Adipocyte (in vitro differentiated cells): ENCODE measurements around the gene ST6GALNAC4.

Source experiments
- DNase-seq: peaks from one replicate; pipeline ENCODE4 v3.0.0-alpha.2; 2015; ENCODE audit warnings: low read depth
- H3K27me3 ChIP-seq: replicated peaks from 2 replicates; pipeline ENCODE4 v1.7.0; 2013; ENCODE audit warnings: mild to moderate bottlenecking, low read length, moderate library complexity; ENCODE audit not compliant: control insufficient read depth, insufficient read depth
- H3K36me3 ChIP-seq: 2 replicates; pipeline ENCODE4 v1.7.0; 2013; ENCODE audit warnings: low read length, mild to moderate bottlenecking, moderate library complexity; ENCODE audit not compliant: control insufficient read depth, insufficient read depth, severe bottlenecking
- H3K4me1 ChIP-seq: 2 replicates; pipeline ENCODE4 v1.7.0; 2013; ENCODE audit warnings: mild to moderate bottlenecking, low read length, moderate library complexity; ENCODE audit not compliant: control insufficient read depth, insufficient read depth
- H3K4me3 ChIP-seq: 2 replicates; pipeline ENCODE4 v1.7.0; 2013; ENCODE audit warnings: mild to moderate bottlenecking, low read length, moderate library complexity
- H3K9ac ChIP-seq: 2 replicates; pipeline ENCODE4 v1.7.0; 2013; ENCODE audit warnings: mild to moderate bottlenecking, low read length, moderate library complexity
- H3K9me3 ChIP-seq: 2 replicates; pipeline ENCODE4 v1.7.0; 2013; ENCODE audit warnings: mild to moderate bottlenecking, low read length, moderate library complexity; ENCODE audit not compliant: control insufficient read depth

ST6GALNAC4 gene

DNA sequence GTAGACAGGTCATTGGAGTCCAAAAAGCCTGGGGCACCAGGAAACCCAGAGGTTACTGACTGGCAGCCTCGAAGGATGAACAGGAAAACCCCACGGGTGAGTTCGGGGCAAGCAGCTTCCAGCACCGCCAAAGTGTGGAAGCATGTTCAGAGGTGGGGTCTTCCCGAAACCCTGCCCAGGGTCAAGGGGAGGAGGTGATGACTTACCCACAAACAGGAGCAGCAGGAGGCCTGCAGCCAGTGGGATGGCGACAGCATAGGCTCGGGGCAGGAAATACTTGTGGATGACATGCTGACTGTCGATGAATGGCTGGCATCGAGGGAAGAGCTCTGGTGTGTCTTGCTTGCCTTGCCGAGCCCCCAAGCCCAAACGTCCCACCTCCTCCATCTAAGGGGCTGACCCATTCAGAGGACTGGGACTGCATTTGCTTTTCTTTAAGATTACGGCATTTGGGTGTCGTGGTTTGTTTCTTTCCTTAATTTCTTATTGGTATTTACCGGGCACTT is 19.6 kb upstream of the ST6GALNAC4 start:
- Histone ChIP-seq H3K27me3 (no peaks in the 10 kb centered on the region), H3K4me1 (peaks cover 32% of the 10 kb centered on the region), H3K4me3 (peak overlapping the region; percentile 93), H3K36me3 (peaks cover 5% of the 10 kb centered on the region), H3K9ac (peak overlapping the region; percentile 94), H3K9me3 (no peaks in the 10 kb centered on the region)
- no peak for DNase-seq

DNA sequence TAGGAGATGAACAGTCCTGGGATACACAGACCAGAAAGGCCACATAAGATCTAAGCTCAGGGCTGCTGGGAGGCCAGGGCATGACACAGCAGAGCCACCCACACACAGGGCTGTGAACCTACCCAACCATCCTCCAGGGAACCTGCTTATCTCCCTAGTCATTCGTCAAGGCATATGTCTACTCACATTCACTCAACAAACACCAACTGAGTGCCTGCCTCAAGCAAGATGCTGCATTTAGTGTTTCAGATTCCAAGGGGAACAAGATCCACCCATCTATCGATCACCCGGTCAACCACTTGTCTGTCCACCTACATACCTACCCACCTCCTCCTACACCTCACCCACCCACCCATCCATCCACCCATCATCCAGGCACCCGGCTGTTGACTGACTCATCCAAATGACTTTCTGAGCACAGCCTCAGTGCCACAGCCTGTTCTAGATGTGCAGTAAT is 19.0 kb upstream of the ST6GALNAC4 start:
- Histone ChIP-seq H3K36me3 (peaks cover 5% of the 10 kb centered on the region), H3K9me3 (no peaks in the 10 kb centered on the region), H3K4me3 (peak overlapping the region; percentile 93), H3K9ac (peak overlapping the region; percentile 94), H3K4me1 (peaks cover 38% of the 10 kb centered on the region), H3K27me3 (no peaks in the 10 kb centered on the region)
- DNase-seq, result no peak

DNA sequence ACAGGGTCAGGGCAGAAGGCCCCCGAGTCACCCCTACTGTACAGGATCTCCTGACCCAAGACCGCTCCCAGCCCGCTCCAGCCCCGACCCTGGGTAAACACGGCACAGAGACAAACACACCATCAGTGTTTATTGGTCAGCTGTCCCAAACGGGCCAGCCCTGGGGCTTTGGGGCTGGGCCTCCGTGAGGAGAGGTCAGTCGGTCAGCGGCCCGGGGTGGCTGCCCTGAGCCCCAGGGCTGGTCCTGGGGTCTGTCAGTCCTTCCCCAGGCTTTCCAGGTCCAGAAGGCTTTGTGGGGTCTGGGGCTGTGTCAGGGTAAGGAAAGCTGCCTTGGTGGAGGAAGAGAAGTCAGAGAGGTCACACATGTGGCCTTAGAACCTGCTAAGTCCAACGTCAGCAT is 18.1 kb upstream of the ST6GALNAC4 start:
- Histone ChIP-seq H3K9me3 (no peaks in the 10 kb centered on the region), H3K9ac (no peak overlapping the region), H3K36me3 (peaks cover 5% of the 10 kb centered on the region), H3K4me3 (no peak overlapping the region), H3K4me1 (peaks cover 42% of the 10 kb centered on the region), H3K27me3 (no peaks in the 10 kb centered on the region)
- DNase-seq, result no peak

DNA sequence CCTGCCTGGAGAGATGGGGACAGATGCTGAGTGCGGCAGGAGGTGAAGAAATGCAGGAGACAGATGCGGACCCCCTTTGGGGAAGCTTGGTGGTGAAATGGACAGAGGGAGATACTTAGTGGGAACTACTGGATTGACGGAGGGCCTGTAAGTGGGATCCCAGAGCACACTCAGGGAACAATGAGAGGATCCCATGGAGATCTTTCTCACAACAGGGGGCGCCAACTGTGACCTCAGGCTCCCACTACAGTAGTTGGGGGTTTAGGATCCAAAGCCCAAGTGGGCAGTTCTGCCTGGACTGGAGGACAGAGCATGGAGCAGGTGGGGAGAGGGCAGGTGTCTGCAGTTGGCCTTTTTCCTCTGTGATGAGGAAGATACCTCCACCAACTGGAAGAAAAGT is 17.4 kb upstream of the ST6GALNAC4 start:
- Histone ChIP-seq H3K4me3 (no peak overlapping the region), H3K9me3 (no peaks in the 10 kb centered on the region), H3K36me3 (peaks cover 5% of the 10 kb centered on the region), H3K9ac (no peak overlapping the region), H3K4me1 (peaks cover 42% of the 10 kb centered on the region), H3K27me3 (no peaks in the 10 kb centered on the region)
- no peak for DNase-seq

DNA sequence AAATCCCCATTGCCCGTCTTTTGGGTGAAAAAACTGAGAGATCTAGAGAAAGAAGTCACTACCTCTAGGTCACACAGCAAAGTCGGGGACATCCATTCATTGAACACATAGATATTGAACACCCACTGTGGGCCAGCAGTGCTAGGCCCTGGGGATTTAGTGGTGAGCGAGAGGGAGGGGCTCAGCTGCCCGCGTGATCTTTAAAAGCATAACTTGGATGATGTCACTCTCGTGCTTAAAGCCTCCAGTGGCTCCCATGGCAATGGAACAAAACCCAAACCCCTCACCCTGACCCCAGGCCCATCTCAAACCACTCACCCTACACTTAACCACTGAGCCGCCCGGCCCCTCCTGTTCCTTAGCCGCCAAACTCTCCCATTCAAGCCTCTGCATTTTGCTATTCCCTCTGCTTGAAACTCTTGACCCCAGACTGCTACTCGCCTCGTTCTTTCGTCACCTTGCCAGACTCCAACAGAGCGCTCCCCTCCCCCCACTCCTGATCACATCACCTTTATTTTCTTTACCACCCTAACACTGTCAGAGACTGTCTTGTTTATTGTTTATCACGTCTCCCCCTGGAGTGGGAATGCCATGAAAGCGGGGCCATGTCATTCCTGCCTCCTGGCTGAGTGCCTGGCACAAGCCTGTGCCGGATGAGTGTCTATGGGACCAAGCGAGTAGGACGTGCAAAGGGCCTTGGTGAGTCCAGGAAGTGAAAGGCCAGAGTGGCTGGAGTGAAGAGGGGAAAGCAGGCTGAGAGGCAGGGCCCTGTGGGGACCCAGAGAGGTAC is 14.4 kb upstream of the ST6GALNAC4 start:
- peak; percentile 75 for DNase-seq
- Histone ChIP-seq H3K9ac (peak overlapping the region; percentile 62), H3K4me3 (peak overlapping the region; percentile 77)

DNA sequence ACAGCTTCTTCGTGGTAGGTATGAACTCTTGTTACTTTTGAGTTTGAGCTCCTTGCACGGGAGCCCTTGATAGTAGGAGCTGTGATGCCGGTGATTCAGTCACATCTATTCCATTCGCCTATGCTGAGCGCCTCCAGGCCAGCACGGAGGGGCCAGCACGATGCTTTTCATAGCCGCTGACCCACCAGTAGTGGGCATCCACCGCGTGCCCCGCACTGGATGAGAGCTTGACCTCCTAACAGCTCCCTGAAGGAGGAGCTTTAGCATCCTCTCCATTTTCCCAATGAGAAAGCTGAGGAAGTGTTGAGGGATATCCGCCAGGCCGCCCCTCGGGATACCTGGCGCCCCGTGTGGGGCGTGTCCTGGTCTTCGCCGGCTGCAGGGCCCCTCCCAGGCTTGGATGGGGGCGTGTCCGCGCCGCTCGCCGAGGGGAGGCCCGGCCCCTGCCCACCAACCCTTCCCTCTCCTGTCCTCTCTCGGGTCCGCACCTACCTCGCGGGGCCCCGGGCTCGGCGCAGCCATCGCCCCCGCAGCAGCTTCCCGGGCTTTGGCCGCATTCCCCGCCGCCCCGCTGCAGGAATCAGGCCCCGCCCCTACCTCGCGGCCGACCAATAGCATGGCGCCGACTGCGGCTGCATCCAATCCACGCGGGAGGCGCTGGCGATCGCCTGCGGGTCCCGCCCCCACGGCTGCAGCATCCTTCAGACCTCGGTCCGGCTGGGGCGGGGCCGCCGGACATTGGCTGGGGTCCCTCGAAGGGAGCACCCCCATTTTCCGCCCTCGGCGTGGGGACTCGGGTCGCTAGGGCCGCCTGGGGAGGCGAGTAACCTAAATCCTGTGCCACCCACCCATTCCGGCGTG is 13.6 kb upstream of the ST6GALNAC4 start, which contains the start of gene PIP5KL1:
PIP5KL1 (minus strand) TSS at position 547 of the 861 bp plus-strand sequence; CDS start at position 522, 25 bp downstream.
- H3K9me3 ChIP-seq, result no peaks in the 10 kb centered on the region
- H3K27me3 ChIP-seq, result no peaks in the 10 kb centered on the region
- peak within 1 kb of the TSS; percentile 77 for H3K4me3 ChIP-seq
- peaks cover 5% of the 10 kb centered on the region for H3K36me3 ChIP-seq
- H3K9ac ChIP-seq, result peak within 1 kb of the TSS; percentile 62
- DNase-seq, result peak; percentile 96
- H3K4me1 ChIP-seq, result peaks cover 19% of the 10 kb centered on the region

More for the DNA sequence above, 14.4 kb upstream of the ST6GALNAC4 start:
- Histone ChIP-seq H3K36me3 (peaks cover 5% of the 10 kb centered on the region), H3K4me1 (peaks cover 27% of the 10 kb centered on the region), H3K9me3 (no peaks in the 10 kb centered on the region), H3K27me3 (no peaks in the 10 kb centered on the region)

DNA sequence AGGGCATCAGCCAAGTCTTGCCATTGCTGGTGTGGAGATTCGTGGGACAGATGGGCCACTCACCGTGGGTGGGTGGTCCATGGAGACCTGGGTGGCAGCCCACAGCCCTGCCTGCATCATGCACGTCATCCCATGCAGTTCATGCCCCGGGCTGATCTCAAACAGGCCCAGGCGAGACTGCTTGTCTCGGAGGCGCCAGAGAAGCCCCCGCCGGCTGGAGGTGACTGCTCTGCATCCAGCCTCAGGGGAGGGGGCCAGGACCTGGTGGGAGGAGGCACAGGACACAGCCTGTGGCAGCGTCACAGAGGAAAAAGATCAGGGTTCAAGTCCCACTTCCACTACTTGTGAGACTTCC is 12.8 kb upstream of the ST6GALNAC4 start:
- Histone ChIP-seq H3K36me3 (no peaks in the 10 kb centered on the region), H3K9me3 (no peaks in the 10 kb centered on the region), H3K27me3 (no peaks in the 10 kb centered on the region), H3K4me1 (peaks cover 19% of the 10 kb centered on the region), H3K4me3 (no peak overlapping the region), H3K9ac (no peak overlapping the region)
- DNase-seq, result no peak

DNA sequence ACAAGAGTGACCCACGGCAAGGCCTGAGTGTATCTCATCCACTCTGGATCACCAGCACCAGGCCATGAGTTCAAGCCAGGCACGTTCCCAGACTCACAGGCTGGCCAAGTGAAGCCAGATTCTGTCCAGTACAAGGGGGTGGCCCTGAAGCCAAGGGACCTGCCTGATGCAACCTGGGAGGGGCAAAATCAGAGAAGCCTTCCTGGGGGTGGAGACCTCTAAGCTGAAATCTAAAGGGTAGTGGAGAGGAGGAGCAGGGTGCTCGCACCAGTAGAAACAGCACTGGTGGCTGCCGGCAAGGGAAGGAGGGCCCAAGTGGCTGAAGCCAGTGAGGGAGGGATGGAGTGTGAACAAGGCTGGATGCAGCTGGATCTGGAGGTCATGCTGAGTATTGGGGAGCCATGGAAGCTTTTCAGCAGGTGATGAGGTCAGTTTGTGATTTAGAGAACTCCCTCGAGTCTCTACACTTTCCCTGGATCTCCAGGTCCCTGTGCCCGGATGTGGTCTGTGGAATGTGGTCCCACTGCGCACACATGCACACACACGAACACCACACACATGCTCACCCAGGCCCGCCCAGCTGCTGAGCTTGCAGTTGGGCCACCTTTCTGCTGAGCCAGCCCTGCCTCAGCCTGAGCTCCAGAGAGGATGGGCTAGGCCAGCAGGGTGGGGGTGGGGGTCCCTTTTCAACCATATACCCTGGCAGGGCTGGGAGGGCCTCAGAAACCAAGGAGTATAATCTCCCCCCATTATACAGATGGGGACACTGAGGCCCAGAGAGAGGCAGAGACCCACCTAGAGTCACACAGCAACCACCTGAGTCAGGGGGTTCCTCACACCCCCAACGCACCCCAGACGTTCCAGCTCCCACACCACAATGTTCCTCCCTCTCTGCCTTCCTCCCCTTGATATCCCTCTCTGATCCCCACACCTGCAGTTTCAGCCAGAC is 12.1 kb upstream of the ST6GALNAC4 start:
- Histone ChIP-seq H3K4me3 (no peak overlapping the region), H3K9ac (no peak overlapping the region), H3K27me3 (no peaks in the 10 kb centered on the region), H3K4me1 (peaks cover 20% of the 10 kb centered on the region), H3K36me3 (no peaks in the 10 kb centered on the region), H3K9me3 (no peaks in the 10 kb centered on the region)
- DNase-seq, result no peak

DNA sequence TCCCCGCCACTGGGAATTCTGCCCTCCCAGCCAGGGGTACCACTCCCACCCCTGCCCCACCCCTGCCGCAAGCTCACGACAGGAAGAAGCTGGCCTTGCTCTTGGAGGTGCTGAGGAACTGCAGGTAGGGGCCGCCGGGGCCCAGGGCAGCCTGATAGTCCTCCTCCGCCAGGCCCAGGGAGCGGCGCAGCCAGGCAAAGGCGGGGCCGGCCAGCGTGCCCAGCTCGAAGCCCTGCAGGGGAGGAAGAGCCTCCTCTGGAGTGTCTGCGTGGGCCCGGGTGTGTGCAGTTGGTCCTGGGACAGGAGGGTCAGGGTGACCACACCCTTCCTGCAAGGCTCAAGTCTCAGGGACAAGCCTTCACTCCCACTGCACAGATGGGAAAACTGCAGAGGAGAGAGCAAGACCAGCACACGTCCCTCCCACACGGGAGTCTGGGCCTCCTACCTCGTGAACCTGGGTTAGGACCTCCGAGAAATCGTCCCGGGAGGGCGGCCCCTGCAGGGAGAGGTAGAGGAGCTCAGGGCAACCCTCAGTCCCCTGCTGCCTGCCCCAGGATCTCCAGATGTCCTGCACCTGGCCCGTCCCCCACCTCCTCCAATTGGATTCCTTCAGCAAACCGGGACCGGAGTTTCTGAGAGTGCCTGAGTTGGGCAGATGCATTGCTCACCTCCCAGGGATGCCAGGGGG is 11.3 kb upstream of the ST6GALNAC4 start:
- no peaks in the 10 kb centered on the region for H3K36me3 ChIP-seq
- peaks cover 28% of the 10 kb centered on the region for H3K4me1 ChIP-seq
- H3K4me3 ChIP-seq, result no peak overlapping the region
- no peaks in the 10 kb centered on the region for H3K9me3 ChIP-seq
- peak overlapping the region; percentile 38 for H3K9ac ChIP-seq
- H3K27me3 ChIP-seq, result no peaks in the 10 kb centered on the region
- no peak for DNase-seq
